ENCODE results near the gene DDX41. TPM values are rescaled to one million over a fixed set of nuclear protein-coding genes. Genes with fewer than 3 reads are reported as not detected.

DDX41 gene
- total RNA-seq, 1 experiment from 2014 or later = 133 TPM

GRCh38 chr5:177478711-177479646 lies 37.8 kb downstream of the DDX41 start:
- H2BK20ac ChIP-seq (ENCODE audit: low read depth, low read length, poor library complexity, severe bottlenecking) = no peak overlapping the region
- H3K14ac ChIP-seq (ENCODE audit: insufficient read depth, low read length) = no peak overlapping the region
- no peak overlapping the region for H3K18ac ChIP-seq (ENCODE audit: insufficient read length, low read depth, low read length)
- no peak overlapping the region for H3K9ac ChIP-seq (ENCODE audit: extremely low read depth, insufficient read length, low read length)
- H4K91ac ChIP-seq (ENCODE audit: insufficient read length, low read depth, low read length) = no peak overlapping the region
- DNase-seq = no peak
- Mint-ChIP-seq H3K9me3 (no peaks in the 10 kb centered on the region), H3K27ac (peak overlapping the region; percentile 61 to 97 (median 74); a peak in 5 of 7 replicates), H3K36me3 (ENCODE audit: insufficient read depth in 1 of 3, low read depth in 3 of 3) (peaks cover 13 to 39% (median 34%) of the 10 kb centered on the region in 3 experiments), H3K4me3 (peak overlapping the region in 1 of 2 experiments; percentile 36; a peak in 2 of 5 replicates), H3K27me3 (ENCODE audit: low read depth) (no peaks in the 10 kb centered on the region; the same call in 1 of the 2 replicates), H3K4me1 (peaks cover 24 to 33% of the 10 kb centered on the region in 2 experiments)
- no peaks in the 10 kb centered on the region for H3K79me1 ChIP-seq (ENCODE audit: insufficient read depth, low read depth, low read length, poor library complexity, severe bottlenecking)
- no peak overlapping the region for H2AK5ac ChIP-seq (ENCODE audit: insufficient read length, low read length)
- no peak overlapping the region for H3K23ac ChIP-seq (ENCODE audit: insufficient read length, low read depth, low read length)
- H2BK12ac ChIP-seq (ENCODE audit: insufficient read length, low read depth, low read length) = no peak overlapping the region
- H3K4me2 ChIP-seq (ENCODE audit: insufficient read depth, insufficient read length, low read length) = no peak overlapping the region
- H4K5ac ChIP-seq (ENCODE audit: insufficient read length, low read depth, low read length) = no peak overlapping the region
- no peak overlapping the region for H2BK120ac ChIP-seq (ENCODE audit: low read depth, low read length, poor library complexity, severe bottlenecking)
- no CpG with 5 or more reads among the region's 18 CpGs for WGBS (ENCODE audit: extremely low coverage, insufficient read length, low lambda C conversion rate)
- TF ChIP-seq CTCF (conservative IDR thresholded peaks at IDR 0.05) = no peak
- H4K20me1 ChIP-seq (ENCODE audit: control insufficient read depth, insufficient read depth, insufficient read length) = no peaks in the 10 kb centered on the region
- no peaks in the 10 kb centered on the region for H3K27me3 ChIP-seq (ENCODE audit: insufficient read depth, low read length)
- no peak overlapping the region for H3K56ac ChIP-seq (ENCODE audit: insufficient read length, low read depth, low read length)
- no peak overlapping the region for H2BK5ac ChIP-seq (ENCODE audit: insufficient read length, low read length)
- H3K4me1 ChIP-seq (ENCODE audit: insufficient read depth, low read length) = peaks cover 9% of the 10 kb centered on the region; the same call in 1 of the 2 replicates
- no peak overlapping the region for H2BK15ac ChIP-seq (ENCODE audit: low read depth, low read length)
- no peaks in the 10 kb centered on the region for H3K23me2 ChIP-seq (ENCODE audit: insufficient read length, low read depth, low read length, poor library complexity, severe bottlenecking)
- no peaks in the 10 kb centered on the region for H3K79me2 ChIP-seq (ENCODE audit: insufficient read depth, low read length)
- no peak overlapping the region for H4K8ac ChIP-seq (replicated peaks; ENCODE audit: insufficient read length, low read depth, low read length)
- no peak overlapping the region for H3K4ac ChIP-seq (ENCODE audit: low read depth, low read length)
- no peak overlapping the region for H3T11ph ChIP-seq (ENCODE audit: low read length)
- H2AFZ ChIP-seq (ENCODE audit: low read length) = no peak overlapping the region
- H3K9me3 ChIP-seq (ENCODE audit: control insufficient read depth, low read depth, low read length) = no peaks in the 10 kb centered on the region
- no peak overlapping the region for H3K27ac ChIP-seq (ENCODE audit: insufficient read length, low read depth, low read length)

Data from H9 (cell line).